H1 (cell line): ENCODE results near the gene MSI2. TPM values are rescaled to one million over a fixed set of nuclear protein-coding genes. Genes with fewer than 3 reads are reported as not detected.

Source experiments
- CTCF ChIA-PET: fragments of 300-600 bp; sonication (Branson Sonifier 250); formaldehyde crosslinking; loops from one replicate; lab custom pipeline; 2021; ENCODE audit not compliant: partially characterized antibody; lab: Charles Lee
- POLR2A ChIA-PET: fragments of 300-600 bp; sonication (Branson Sonifier 250); formaldehyde crosslinking; loops from one replicate; lab custom pipeline; 2021; ENCODE audit warnings: inconsistent platforms; ENCODE audit not compliant: partially characterized antibody; lab: Charles Lee
- DNase-seq, 2 experiments: peaks; one replicate each; pipeline versions ENCODE4 v3.0.0 to v3.0.0-alpha.2; 2010 to 2022; ENCODE audit warnings: low spot score in 2 of 2, low read depth in 1 of 2, mixed read lengths in 1 of 2
- FAIRE-seq: peaks from 2 replicates; lab custom pipeline; 2011; peaks lifted over from hg19 to GRCh38; lab: Jason Lieb, UNC
- H2AFZ ChIP-seq: 2 replicates; pipeline ENCODE4 v1.8.1; 2012; ENCODE audit warnings: low read length, inconsistent platforms
- H2AK5ac ChIP-seq: 2 replicates; pipeline ENCODE4 v1.6.1; 2013; ENCODE audit warnings: low read depth, low read length
- H2BK120ac ChIP-seq: replicated peaks from 2 replicates; pipeline ENCODE3; 2013; ENCODE audit warnings: low read depth, low read length, inconsistent platforms
- H2BK12ac ChIP-seq: 2 replicates; pipeline ENCODE4 v1.6.1; 2013; ENCODE audit warnings: low read depth, low read length
- H2BK15ac ChIP-seq: 2 replicates; pipeline ENCODE4 v1.6.1; 2013; ENCODE audit warnings: low read length
- H2BK20ac ChIP-seq: 2 replicates; pipeline ENCODE4 v1.6.1; 2013; ENCODE audit warnings: low read length
- H2BK5ac ChIP-seq: 2 replicates; pipeline ENCODE4 v1.6.1; 2013; ENCODE audit warnings: low read depth, low read length
- H3K14ac ChIP-seq: 2 replicates; pipeline ENCODE4 v1.6.1; 2013; ENCODE audit warnings: inconsistent platforms; ENCODE audit not compliant: insufficient read length
- H3K18ac ChIP-seq: 2 replicates; pipeline ENCODE4 v1.6.1; 2013; ENCODE audit warnings: low read length; ENCODE audit errors: extremely low read depth
- H3K23ac ChIP-seq: 2 replicates; pipeline ENCODE4 v1.6.1; 2013; ENCODE audit warnings: inconsistent platforms; ENCODE audit not compliant: insufficient read length
- H3K23me2 ChIP-seq: 2 replicates; pipeline ENCODE4 v1.6.1; 2013; ENCODE audit warnings: low read depth, low read length
- H3K27ac ChIP-seq: 2 replicates; pipeline ENCODE4 v1.6.1; 2011; ENCODE audit warnings: low read depth, low read length, inconsistent platforms
- H3K27me3 ChIP-seq, 4 experiments: replicated peaks in 1 of 4; 1 replicate in 1 of 4; 2 replicates in 3 of 4; pipeline versions ENCODE4 v1.6.1 to v1.8.1; 2011 to 2013; ENCODE audit warnings: low read length in 3 of 4, mild to moderate bottlenecking in 3 of 4, inconsistent platforms in 2 of 4, mixed read lengths in 2 of 4, moderate library complexity in 1 of 4; ENCODE audit not compliant: control insufficient read depth in 3 of 4, insufficient read depth in 3 of 4; ENCODE audit errors: extremely low read depth in 1 of 4
- H3K36me3 ChIP-seq, 4 experiments: 2 replicates each; pipeline versions ENCODE4 v1.6.1 to v1.8.1; 2011 to 2013; ENCODE audit warnings: mild to moderate bottlenecking in 4 of 4, low read length in 3 of 4, moderate library complexity in 2 of 4, control low read depth in 1 of 4, inconsistent platforms in 1 of 4; ENCODE audit not compliant: insufficient read depth in 4 of 4, control insufficient read depth in 2 of 4
- H3K4ac ChIP-seq: replicated peaks from 2 replicates; pipeline ENCODE3; 2013; ENCODE audit warnings: low read length, low read depth, mixed read lengths, inconsistent platforms; ENCODE audit not compliant: insufficient read length
- H3K4me1 ChIP-seq, 4 experiments: replicated peaks in 1 of 4; 1 replicate in 1 of 4; 2 replicates in 3 of 4; pipeline versions ENCODE4 v1.6.1 to v1.8.1; 2011 to 2013; ENCODE audit warnings: low read length in 3 of 4, inconsistent platforms in 2 of 4, mixed read lengths in 1 of 4; ENCODE audit not compliant: insufficient read depth in 4 of 4, control insufficient read depth in 3 of 4
- H3K4me2 ChIP-seq, 2 experiments: 2 replicates each; pipeline versions ENCODE4 v1.6.1 to v1.8.1; 2011 to 2013; ENCODE audit warnings: low read depth in 2 of 2, low read length in 2 of 2, control low read depth in 1 of 2, inconsistent platforms in 1 of 2, mild to moderate bottlenecking in 1 of 2; ENCODE audit not compliant: insufficient read depth in 1 of 2
- H3K4me3 ChIP-seq, 4 experiments: fragments of 200-600, 300-600 bp in 1 of 4; sonication (generic), shearing (Covaris generic), sonication (Bioruptor Twin) in 1 of 4; 2 replicates each; pipeline versions ENCODE4 v1.5.1 to v1.8.1; 2011 to 2016; ENCODE audit warnings: low read length in 4 of 4, low read depth in 3 of 4, control low read depth in 2 of 4, inconsistent platforms in 2 of 4, mild to moderate bottlenecking in 2 of 4, mixed read lengths in 1 of 4, moderate library complexity in 1 of 4; ENCODE audit not compliant: insufficient read depth in 2 of 4; ENCODE audit errors: extremely low read depth in 1 of 4
- H3K56ac ChIP-seq: replicated peaks from 2 replicates; pipeline ENCODE3; 2013; ENCODE audit warnings: low read depth, mild to moderate bottlenecking, mixed read lengths, low read length, inconsistent platforms; ENCODE audit not compliant: insufficient read length
- H3K79me1 ChIP-seq: 2 replicates; pipeline ENCODE4 v1.6.1; 2013; ENCODE audit warnings: low read depth, low read length, control low read depth
- H3K79me2 ChIP-seq, 2 experiments: 2 replicates each; pipeline versions ENCODE4 v1.6.1 to v1.8.1; 2012 to 2013; ENCODE audit warnings: low read length in 2 of 2, mild to moderate bottlenecking in 2 of 2, inconsistent platforms in 1 of 2; ENCODE audit not compliant: insufficient read depth in 2 of 2, control insufficient read depth in 1 of 2
- H3K9ac ChIP-seq, 4 experiments: replicated peaks in 1 of 4; 1 replicate in 1 of 4; 2 replicates in 3 of 4; pipeline versions ENCODE4 v1.6.1 to v1.8.1; 2011 to 2013; ENCODE audit warnings: low read depth in 3 of 4, low read length in 3 of 4, control low read depth in 2 of 4, mild to moderate bottlenecking in 2 of 4, moderate library complexity in 2 of 4, inconsistent platforms in 1 of 4; ENCODE audit errors: extremely low read depth in 1 of 4
- H3K9me3 ChIP-seq, 2 experiments: 2 replicates each; pipeline versions ENCODE4 v1.6.1 to v1.8.1; 2012 to 2013; ENCODE audit warnings: mild to moderate bottlenecking in 2 of 2, moderate library complexity in 2 of 2, control low read depth in 1 of 2, inconsistent platforms in 1 of 2, low read depth in 1 of 2, low read length in 1 of 2, mixed read lengths in 1 of 2; ENCODE audit not compliant: insufficient read depth in 2 of 2
- H4K20me1 ChIP-seq, 2 experiments: replicated peaks in 1 of 2; 2 replicates each; pipeline versions ENCODE3 to v1.8.1; 2011 to 2013; ENCODE audit warnings: inconsistent platforms in 2 of 2, low read length in 2 of 2, mild to moderate bottlenecking in 1 of 2; ENCODE audit not compliant: insufficient read depth in 2 of 2, control insufficient read depth in 1 of 2
- H4K5ac ChIP-seq: 2 replicates; pipeline ENCODE4 v1.6.1; 2013; ENCODE audit warnings: low read length, low read depth, mixed read lengths, inconsistent platforms; ENCODE audit not compliant: insufficient read length
- H4K8ac ChIP-seq: 2 replicates; pipeline ENCODE4 v1.8.0; 2013; ENCODE audit warnings: mild to moderate bottlenecking, moderate library complexity, low read length, inconsistent platforms; ENCODE audit not compliant: insufficient read depth; ENCODE audit errors: extremely low read depth
- H4K91ac ChIP-seq: replicated peaks from 2 replicates; pipeline ENCODE3; 2013; ENCODE audit warnings: low read length, mixed read lengths, inconsistent platforms; ENCODE audit not compliant: insufficient read length
- ATF2 ChIP-seq: IDR thresholded peaks from 2 replicates; pipeline ENCODE4 v1.6.1; 2012; ENCODE audit warnings: low read length, inconsistent platforms
- CTCF ChIP-seq, 3 experiments: IDR thresholded peaks; 1 replicate in 2 of 3; 2 replicates in 1 of 3; pipeline versions ENCODE4 v1.5.1 to v1.6.1; 2011; ENCODE audit warnings: low read length in 3 of 3, mild to moderate bottlenecking in 3 of 3, inconsistent platforms in 2 of 3, low read depth in 1 of 3, moderate library complexity in 1 of 3; ENCODE audit not compliant: insufficient read depth in 1 of 3; ENCODE audit errors: control extremely low read depth in 1 of 3
- FOSL1 ChIP-seq: IDR thresholded peaks from 2 replicates; pipeline ENCODE4 v1.6.1; 2011; ENCODE audit warnings: mild to moderate bottlenecking, low read depth, low read length, moderate library complexity; ENCODE audit not compliant: insufficient read depth
- JUN ChIP-seq: IDR thresholded peaks from 2 replicates; pipeline ENCODE4 v1.6.1; 2011; ENCODE audit warnings: low read depth, mild to moderate bottlenecking, improper control_type of control experiment, low read length
- NANOG ChIP-seq: IDR thresholded peaks from 2 replicates; pipeline ENCODE4 v1.6.1; 2011; ENCODE audit warnings: low read length, low read depth, mild to moderate bottlenecking, inconsistent platforms; ENCODE audit not compliant: insufficient read depth, poor library complexity, severe bottlenecking
- POU5F1 ChIP-seq: IDR thresholded peaks from 2 replicates; pipeline ENCODE4 v1.6.1; 2011; ENCODE audit warnings: low read depth, mild to moderate bottlenecking, low read length, moderate library complexity
- SP2 ChIP-seq: IDR thresholded peaks from 2 replicates; pipeline ENCODE4 v1.6.1; 2012; ENCODE audit warnings: mild to moderate bottlenecking, low read length, inconsistent platforms
- SP4 ChIP-seq: IDR thresholded peaks from 2 replicates; pipeline ENCODE4 v1.6.1; 2012; ENCODE audit warnings: low read length, inconsistent platforms
- WGBS, 2 experiments: shearing (Covaris generic) in 1 of 2; methylation state at CpG; one replicate each; pipeline versions ENCODE4 v1.1.6 to v1.1.7; 2013 to 2015; ENCODE audit warnings: low lambda C conversion rate in 2 of 2, mixed read lengths in 2 of 2, inconsistent platforms in 1 of 2, low coverage in 1 of 2, missing lambda C conversion rate in 1 of 2; ENCODE audit not compliant: insufficient replicate concordance in 2 of 2, insufficient coverage in 1 of 2, insufficient read length in 1 of 2; ENCODE audit errors: extremely low coverage in 1 of 2, missing lambda C conversion rate in 1 of 2; 5-methylcytosine and 5-hydroxymethylcytosine counted together
- polyA plus RNA-seq, 7 experiments: library from polyadenylated mRNA; depleted of rRNA in 3 of 7; stranded (reverse) in 5 of 7; unstranded in 2 of 7; fragments of >200 nt in 5 of 7; fragments of 200-250 nt in 2 of 7; gene quantifications; 1 replicate in 5 of 7; 2 replicates in 1 of 7; 4 replicates in 1 of 7; pipeline versions ENCODE4 v1.2.1 to v1.2.3, GENCODE V29; 2011 to 2013; ENCODE audit warnings: missing spikeins in 2 of 7, mixed read lengths in 2 of 7
- total RNA-seq: library from RNA; stranded (reverse); fragmentation: NEBNext Ultra II Directional; extraction: Animal tissue kit (Norgen Biotek cat#: 25700); gene quantifications from 2 replicates; pipeline ENCODE4 v1.2.1, GENCODE V29; 2021

The MSI2 gene
- total and polyA plus RNA-seq, 2 of the 8 experiments (the other 6 are each of a cell fraction or from before 2014, with no cell fraction given), result 36.7 to 80.6 TPM

DNA sequence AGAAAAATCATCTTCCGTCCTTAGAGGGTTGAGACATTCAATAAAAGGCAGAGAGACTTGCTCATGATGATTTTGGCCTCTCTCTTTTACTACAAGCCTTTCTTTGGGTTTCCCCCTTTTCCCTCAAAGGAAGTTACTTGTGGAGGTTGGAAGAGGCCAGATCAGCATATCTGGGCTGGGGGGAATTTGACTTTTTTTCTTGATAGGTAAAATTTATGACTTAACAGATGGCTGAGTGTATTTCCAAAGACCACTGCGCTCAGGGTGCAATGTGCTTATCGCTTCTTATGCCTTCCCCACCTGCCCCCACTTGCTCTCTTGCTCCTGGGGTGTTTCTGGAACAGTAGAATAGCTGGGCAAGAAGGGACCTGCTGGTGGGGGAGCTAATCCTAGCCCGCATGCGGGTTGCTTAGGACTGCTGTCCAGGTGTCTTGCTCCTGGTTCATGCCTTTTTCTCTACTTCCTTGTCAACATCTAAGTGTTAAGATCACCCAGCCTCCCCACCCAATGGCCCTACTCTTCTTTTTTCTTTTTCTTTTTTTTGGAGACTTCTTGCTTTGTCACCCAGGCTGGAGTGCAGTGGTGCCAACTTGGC lies 131.9 kb downstream of the MSI2 start:
- Histone ChIP-seq H2BK12ac (no peak overlapping the region), H3K23ac (no peak overlapping the region), H4K5ac (no peak overlapping the region), H2BK20ac (no peak overlapping the region), H3K79me2 (peaks cover 0 to 49% of the 10 kb centered on the region in 2 experiments; a peak in 2 of 4 replicates), H3K9me3 (peaks cover 4 to 11% of the 10 kb centered on the region in 2 experiments), H3K4me3 (no peak overlapping the region), H3K79me1 (peaks cover 6% of the 10 kb centered on the region), H3K56ac (no peak overlapping the region), H3K27me3 (no peaks in the 10 kb centered on the region), H3K36me3 (peaks cover 0 to 3% (median under 1%) of the 10 kb centered on the region in 4 experiments; a peak in 2 of 8 replicates), H4K8ac (no peak overlapping the region), H4K20me1 (no peaks in the 10 kb centered on the region), H4K91ac (no peak overlapping the region), H3K23me2 (no peaks in the 10 kb centered on the region; the same call in 1 of the 2 replicates), H3K4me2 (no peak overlapping the region), H3K4ac (no peak overlapping the region), H3K14ac (no peak overlapping the region), H3K27ac (no peak overlapping the region), H2AFZ (no peak overlapping the region), H2BK120ac (no peak overlapping the region), H3K9ac (no peak overlapping the region), H2BK15ac (no peak overlapping the region), H2BK5ac (no peak overlapping the region), H2AK5ac (no peak overlapping the region), H3K18ac (no peak overlapping the region), H3K4me1 (peaks cover 9 to 15% (median 10%) of the 10 kb centered on the region in 4 experiments)
- ChIA-PET CTCF (interaction anchor here (1.7 to 4.2 kb wide), 2 partner anchors 14 to 144 kb away, joined by 7 to 23 read pairs; no protein-coding TSS in a partner anchor), POLR2A (interaction anchor here (1.1 kb wide), 1 partner anchor 121 kb away, joined by 3 read pairs; no protein-coding TSS in a partner anchor)
- FAIRE-seq (no peak), DNase-seq (no peak)
- WGBS, 2 experiments, result 97% methylated on average over 5 of the region's 5 CpGs; no CpG with 5 or more reads in 1 of the 2 experiments
- TF ChIP-seq NANOG, result no peak
- no peak for TF ChIP-seq ATF2
- no peak for TF ChIP-seq JUN
- no peak for TF ChIP-seq POU5F1
- TF ChIP-seq CTCF (IDR thresholded peaks at IDR 0.05; ENCODE audit: control extremely low read depth in 1 of 3, insufficient read depth in 1 of 3, low read depth in 1 of 3, low read length in 3 of 3), result no peak
- no peak for TF ChIP-seq FOSL1
- no peak for TF ChIP-seq SP4
- no peak for TF ChIP-seq SP2
